SK-N-SH (cell line): ENCODE measurements around the gene PRKACB. TPM values are rescaled to one million over a fixed set of nuclear protein-coding genes. Genes with fewer than 3 reads are reported as not detected.

Experiments used
- CTCF ChIA-PET: fragments of 300-600, 350-600 bp; formaldehyde crosslinking; extraction: SDS; loops from one replicate; lab custom pipeline; 2021; lab: Yijun Ruan, JAX
- POLR2A ChIA-PET: fragments of 350-600 bp; sonication (Branson Sonifier 250); formaldehyde crosslinking; extraction: SDS; loops from one replicate; lab custom pipeline; 2020; ENCODE audit warnings: antibody characterized with exemption, inconsistent platforms; lab: Yijun Ruan, JAX
- DNase-seq: peaks from one replicate; pipeline ENCODE4 v3.0.0; 2012
- H2AFZ ChIP-seq: fragments of 200-600 bp; sonication (generic); 2 replicates; pipeline ENCODE4 v1.8.1; 2016; ENCODE audit warnings: antibody characterized with exemption, mild to moderate bottlenecking, low read depth
- H3F3A ChIP-seq: fragments of 200-600 bp; sonication (generic); replicated peaks from 2 replicates; pipeline ENCODE3; 2016; ENCODE audit warnings: antibody characterized with exemption, mild to moderate bottlenecking; ENCODE audit not compliant: insufficient read depth
- H3K27ac ChIP-seq, 2 experiments: fragments of 200-500 bp in 1 of 2; fragments of 200-600 bp in 1 of 2; sonication (Bioruptor generic) in 1 of 2; sonication (generic), shearing (Covaris generic) in 1 of 2; 2 replicates each; pipeline versions ENCODE4 v1.5.1 to v1.6.1; 2014 to 2016; ENCODE audit warnings: low read depth in 2 of 2, inconsistent platforms in 1 of 2, low read length in 1 of 2, mild to moderate bottlenecking in 1 of 2, mixed read lengths in 1 of 2
- H3K27me3 ChIP-seq: fragments of 200-600 bp; sonication (generic), shearing (Covaris generic); 2 replicates; pipeline ENCODE4 v1.6.1; 2016; ENCODE audit warnings: mixed run types; ENCODE audit not compliant: insufficient read depth
- H3K36me3 ChIP-seq, 2 experiments: fragments of 200-500 bp in 1 of 2; fragments of 200-600 bp in 1 of 2; sonication (Bioruptor generic) in 1 of 2; sonication (generic) in 1 of 2; replicated peaks in 1 of 2; 2 replicates each; pipeline versions ENCODE3 to v1.5.1; 2014 to 2016; ENCODE audit warnings: low read length in 1 of 2, mild to moderate bottlenecking in 1 of 2; ENCODE audit not compliant: insufficient read depth in 2 of 2, control insufficient read depth in 1 of 2
- H3K4me1 ChIP-seq, 2 experiments: fragments of 200-500 bp in 1 of 2; fragments of 200-600 bp in 1 of 2; sonication (Bioruptor generic) in 1 of 2; sonication (generic), shearing (Covaris generic) in 1 of 2; 2 replicates each; pipeline versions ENCODE4 v1.5.1 to v1.6.1; 2014 to 2016; ENCODE audit warnings: low read depth in 1 of 2, low read length in 1 of 2, mixed run types in 1 of 2; ENCODE audit not compliant: insufficient read depth in 2 of 2, control insufficient read depth in 1 of 2
- H3K4me2 ChIP-seq: fragments of 200-600 bp; sonication (generic), shearing (Covaris generic); 2 replicates; pipeline ENCODE4 v1.6.1; 2017; ENCODE audit warnings: mixed run types
- H3K4me3 ChIP-seq, 2 experiments: fragments of 200-500 bp in 1 of 2; fragments of 200-600 bp in 1 of 2; sonication (Bioruptor generic) in 1 of 2; sonication (generic), shearing (Covaris generic) in 1 of 2; 2 replicates each; pipeline versions ENCODE4 v1.5.1 to v1.8.1; 2014 to 2016; ENCODE audit warnings: low read depth in 2 of 2, inconsistent platforms in 1 of 2, low read length in 1 of 2, mild to moderate bottlenecking in 1 of 2, mixed read lengths in 1 of 2, moderate library complexity in 1 of 2
- H3K79me2 ChIP-seq: fragments of 200-600 bp; sonication (generic); 2 replicates; pipeline ENCODE4 v1.8.1; 2017; ENCODE audit warnings: mild to moderate bottlenecking; ENCODE audit not compliant: insufficient read depth
- H3K9ac ChIP-seq: fragments of 200-600 bp; sonication (generic); 2 replicates; pipeline ENCODE4 v1.6.1; 2017; ENCODE audit warnings: mixed run types
- H3K9me2 ChIP-seq: fragments of 200-600 bp; sonication (generic); 2 replicates; pipeline ENCODE4 v1.6.1; 2017; ENCODE audit warnings: mixed run types
- H3K9me3 ChIP-seq: fragments of 200-600 bp; sonication (generic); 2 replicates; pipeline ENCODE4 v1.6.1; 2017; ENCODE audit warnings: mixed run types, mild to moderate bottlenecking, moderate library complexity
- H4K20me1 ChIP-seq: fragments of 200-600 bp; sonication (generic); 2 replicates; pipeline ENCODE4 v1.6.1; 2017; ENCODE audit warnings: mild to moderate bottlenecking, mixed run types; ENCODE audit not compliant: insufficient read depth
- CTCF ChIP-seq: fragments of 200-600 bp; sonication (generic); IDR thresholded peaks from 2 replicates; pipeline ENCODE4 v1.6.1; 2017; ENCODE audit warnings: antibody characterized with exemption, mild to moderate bottlenecking, moderate library complexity
- ELF1 ChIP-seq: IDR thresholded peaks from 2 replicates; pipeline ENCODE4 v1.4.0; 2012
- EP300 ChIP-seq, 2 experiments: IDR thresholded peaks; 2 replicates each; pipeline versions ENCODE4 v1.4.0 to v1.6.1; 2012; ENCODE audit warnings: borderline replicate concordance in 1 of 2, low read depth in 1 of 2, low read length in 1 of 2
- EZH2phosphoT487 ChIP-seq: fragments of 200-600 bp; sonication (generic); IDR thresholded peaks from 2 replicates; pipeline ENCODE4 v1.6.1; 2017; ENCODE audit warnings: low read depth, mixed run types, mild to moderate bottlenecking, antibody characterized with exemption, moderate library complexity, borderline replicate concordance
- FOSL2 ChIP-seq: IDR thresholded peaks from 2 replicates; pipeline ENCODE4 v1.4.0; 2012; ENCODE audit warnings: low read depth, mild to moderate bottlenecking, moderate library complexity, borderline replicate concordance
- FOXJ3 ChIP-seq: sonication (generic); formaldehyde crosslinking; IDR thresholded peaks from 2 replicates; pipeline ENCODE4 v1.5.1; 2020; ENCODE audit warnings: mild to moderate bottlenecking, missing genetic modification reagents
- GATA2 ChIP-seq: sonication (generic); formaldehyde crosslinking; IDR thresholded peaks from 2 replicates; pipeline ENCODE4 v1.5.0; 2020; ENCODE audit warnings: mild to moderate bottlenecking, missing genetic modification reagents
- IRF3 ChIP-seq: fragments of 150-350 bp; IDR thresholded peaks from 2 replicates; pipeline ENCODE4 v1.6.1; 2016; ENCODE audit warnings: mild to moderate bottlenecking, low read depth, low read length
- JUND ChIP-seq: IDR thresholded peaks from 2 replicates; pipeline ENCODE4 v1.4.0; 2012
- MEF2A ChIP-seq: IDR thresholded peaks from 2 replicates; pipeline ENCODE4 v1.4.0; 2012; ENCODE audit warnings: low read depth, borderline replicate concordance
- MXI1 ChIP-seq: IDR thresholded peaks from 2 replicates; pipeline ENCODE4 v1.6.1; 2012; ENCODE audit warnings: mild to moderate bottlenecking, low read depth, low read length, improper control_type of control experiment
- NFIC ChIP-seq: IDR thresholded peaks from 2 replicates; pipeline ENCODE4 v1.4.0; 2012; ENCODE audit warnings: borderline replicate concordance
- NRF1 ChIP-seq: IDR thresholded peaks from 2 replicates; pipeline ENCODE4 v1.6.1; 2012; ENCODE audit warnings: low read depth, mild to moderate bottlenecking, low read length
- PBX3 ChIP-seq: IDR thresholded peaks from 2 replicates; pipeline ENCODE4; 2012
- RCOR1 ChIP-seq: fragments of 150-350 bp; IDR thresholded peaks from 2 replicates; pipeline ENCODE4 v1.6.1; 2017; ENCODE audit warnings: antibody characterized with exemption, low read length
- REST ChIP-seq: IDR thresholded peaks from 2 replicates; pipeline ENCODE4 v1.6.1; 2012; ENCODE audit warnings: mild to moderate bottlenecking, low read depth, low read length, moderate library complexity
- RXRA ChIP-seq: IDR thresholded peaks from 2 replicates; pipeline ENCODE4 v1.4.0; 2012; ENCODE audit warnings: low read depth, mild to moderate bottlenecking, borderline replicate concordance
- SIN3A ChIP-seq: IDR thresholded peaks from 2 replicates; pipeline ENCODE4 v1.6.1; 2012; ENCODE audit warnings: low read depth, mild to moderate bottlenecking, low read length, moderate library complexity, borderline replicate concordance
- TEAD4 ChIP-seq: IDR thresholded peaks from 2 replicates; pipeline ENCODE4 v1.4.0; 2012; ENCODE audit warnings: mild to moderate bottlenecking, borderline replicate concordance; ENCODE audit not compliant: insufficient read depth
- USF1 ChIP-seq: IDR thresholded peaks from 2 replicates; pipeline ENCODE4 v1.4.0; 2012; ENCODE audit warnings: low read depth, borderline replicate concordance
- USF2 ChIP-seq: fragments of 150-350 bp; IDR thresholded peaks from 2 replicates; pipeline ENCODE4 v1.6.1; 2017; ENCODE audit warnings: antibody characterized with exemption, low read length, low read depth, borderline replicate concordance
- WGBS: methylation state at CpG from one replicate; pipeline ENCODE4 v1.1.6; 2017; ENCODE audit warnings: low lambda C conversion rate; 5-methylcytosine and 5-hydroxymethylcytosine counted together
- polyA plus RNA-seq, 3 experiments: library from polyadenylated mRNA; depleted of rRNA; stranded (reverse); fragments of >200 nt; gene quantifications; 2 replicates each; pipeline ENCODE4 v1.2.3, GENCODE V29; 2012

Gene PRKACB
- polyA plus RNA-seq, 1 of the 3 experiments (the other 2 are of a cell fraction), result 7.5 TPM

- H3K4me2 ChIP-seq, result peak overlapping the region; percentile 49
- H3F3A ChIP-seq, result peaks cover 15% of the 10 kb centered on the region
- CTCF ChIA-PET, result no interaction called here
- no peak; the same call in 1 of the 2 replicates for TF ChIP-seq PBX3
- no peak for TF ChIP-seq RCOR1
- TF ChIP-seq REST, result no peak
- peak; percentile 77 for TF ChIP-seq JUND
- no peak for TF ChIP-seq USF2
- no peak for TF ChIP-seq SIN3A
- TF ChIP-seq FOXJ3, result no peak
- TF ChIP-seq USF1, result no peak
- no peak for TF ChIP-seq RXRA
- no peak for TF ChIP-seq ELF1
- no peak for TF ChIP-seq EZH2phosphoT487
- TF ChIP-seq EP300 (IDR thresholded peaks at IDR 0.05; ENCODE audit: borderline replicate concordance in 1 of 2, low read depth in 1 of 2, low read length in 1 of 2), result peak in 1 of 2 experiments; percentile 56; a peak in 1 of 4 replicates
- TF ChIP-seq NRF1, result no peak
- TF ChIP-seq MEF2A, result no peak
- TF ChIP-seq MXI1, result no peak
- TF ChIP-seq TEAD4, result peak; percentile 65; the same call in 1 of the 2 replicates
- no peak for TF ChIP-seq CTCF
- no peak for TF ChIP-seq IRF3
- peak; percentile 33; the same call in 1 of the 2 replicates for TF ChIP-seq NFIC
- no peak for TF ChIP-seq GATA2
- TF ChIP-seq FOSL2, result peak; percentile 77
- peaks cover 14 to 15% of the 10 kb centered on the region in 2 experiments; a peak in 3 of 4 replicates for H3K4me1 ChIP-seq
- no peaks in the 10 kb centered on the region for H3K27me3 ChIP-seq
- no peaks in the 10 kb centered on the region for H3K9me3 ChIP-seq
- H3K9me2 ChIP-seq, result no peaks in the 10 kb centered on the region
- peak overlapping the region; percentile 33; the same call in 1 of the 2 replicates for H2AFZ ChIP-seq
- H3K27ac ChIP-seq, result peak overlapping the region; percentile 39 to 77; a peak in 3 of 4 replicates
- WGBS, result 42% methylated on average over 4 of the region's 4 CpGs
- no peaks in the 10 kb centered on the region for H4K20me1 ChIP-seq
- no peaks in the 10 kb centered on the region; the same call in 1 of the 2 replicates for H3K79me2 ChIP-seq
- no peaks in the 10 kb centered on the region for H3K36me3 ChIP-seq
- peak overlapping the region; percentile 44; the same call in 1 of the 2 replicates for H3K9ac ChIP-seq
- no peak for DNase-seq
- POLR2A ChIA-PET, result no interaction called here
- peak overlapping the region in 1 of 2 experiments; percentile 18; a peak in 3 of 4 replicates for H3K4me3 ChIP-seq
Observed at GRCh38 chr1:84174051-84174556, 30.0 kb downstream of the PRKACB start.
